ENCODE measurements around the gene KCTD8.

DNA sequence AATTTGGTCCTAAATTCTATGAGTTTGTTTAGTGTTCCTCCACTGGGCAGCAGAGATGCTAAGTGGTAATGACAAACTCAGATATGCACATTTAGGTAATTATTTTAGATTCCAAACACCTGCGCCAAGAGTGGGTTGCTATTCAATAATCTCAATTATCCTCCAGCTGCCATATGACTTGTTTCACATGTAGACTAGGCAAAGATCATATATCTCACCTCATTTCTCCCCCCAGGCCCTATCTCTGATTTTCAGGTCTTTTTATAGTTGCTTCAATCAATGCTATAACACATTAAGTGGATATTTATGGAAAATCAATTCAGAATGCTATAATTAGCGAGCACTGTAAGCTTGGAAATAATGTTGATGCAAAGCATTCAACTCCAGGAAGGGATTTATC, 217.6 kb downstream of the KCTD8 start:
- TF ChIP-seq REST (IDR thresholded peaks at IDR 0.05; ENCODE audit: insufficient read depth in 1 of 2, low read depth in 2 of 2, low read length in 2 of 2) (no peak), POLR2AphosphoS5 (IDR thresholded peaks at IDR 0.05; ENCODE audit: low read depth, low read length) (no peak)
